HUES64 (cell line): ENCODE data around the gene TRIM63.
"Not testable (repeated sequence)": the region's sequence is repeated elsewhere in the genome, so short reads cannot be mapped to it uniquely, and the experiment has no call there.

ENCODE experiments used
- H3K27ac ChIP-seq: 2 replicates; pipeline ENCODE4 v1.7.0; 2013; ENCODE audit warnings: low read depth, low read length, inconsistent platforms
- H3K27me3 ChIP-seq: 2 replicates; pipeline ENCODE4 v1.6.1; 2013; ENCODE audit warnings: mild to moderate bottlenecking, low read length; ENCODE audit not compliant: insufficient read depth
- H3K36me3 ChIP-seq: 2 replicates; pipeline ENCODE4 v1.6.1; 2013; ENCODE audit warnings: mild to moderate bottlenecking, low read length; ENCODE audit not compliant: insufficient read depth
- H3K4me1 ChIP-seq: 2 replicates; pipeline ENCODE4 v1.6.1; 2013; ENCODE audit warnings: mild to moderate bottlenecking, low read length, moderate library complexity; ENCODE audit not compliant: insufficient read depth
- H3K4me3 ChIP-seq: 2 replicates; pipeline ENCODE4 v1.5.1; 2013; ENCODE audit warnings: mild to moderate bottlenecking, low read length, moderate library complexity
- H3K9ac ChIP-seq: 2 replicates; pipeline ENCODE4 v1.6.1; 2013; ENCODE audit warnings: mild to moderate bottlenecking, low read depth, low read length
- H3K9me3 ChIP-seq: 2 replicates; pipeline ENCODE4 v1.6.1; 2013; ENCODE audit warnings: low read depth, low read length; ENCODE audit not compliant: insufficient read depth
- WGBS: fragments of 150-250, 120-280 bp; methylation state at CpG from one replicate; pipeline ENCODE4 v1.1.7; 2013; ENCODE audit warnings: missing lambda C conversion rate; 5-methylcytosine and 5-hydroxymethylcytosine counted together

Gene TRIM63

DNA sequence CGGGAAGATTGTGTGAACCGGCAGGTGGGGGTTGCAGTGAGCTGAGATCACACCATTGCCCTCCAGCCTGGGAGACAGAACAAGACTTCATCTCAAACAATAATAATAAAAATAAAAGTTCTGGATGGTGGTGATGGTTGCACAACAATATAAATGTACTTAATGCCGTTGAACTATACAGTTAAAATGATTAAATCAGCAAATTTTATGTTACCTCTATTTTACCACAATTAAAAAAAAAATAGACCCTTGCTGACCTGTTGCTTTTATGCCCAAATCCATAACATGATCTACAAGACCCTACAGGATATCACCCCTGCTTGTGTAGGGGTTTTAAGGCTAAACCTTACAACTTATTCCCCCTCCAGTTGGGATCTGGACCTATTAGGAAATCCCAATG lies 32.4 kb upstream of the TRIM63 start:
- no peaks in the 10 kb centered on the region for H3K9me3 ChIP-seq
- 100% methylated on average over 2 of the region's 3 CpGs for whole genome bisulfite sequencing
- H3K36me3 ChIP-seq: no peaks in the 10 kb centered on the region
- H3K9ac ChIP-seq: no peak overlapping the region
- no peak overlapping the region for H3K27ac ChIP-seq
- H3K4me3 ChIP-seq: no peak overlapping the region
- H3K4me1 ChIP-seq: peaks cover 7% of the 10 kb centered on the region
- no peaks in the 10 kb centered on the region for H3K27me3 ChIP-seq

- Histone ChIP-seq H3K9ac (no peak overlapping the region), H3K9me3 (no peaks in the 10 kb centered on the region), H3K4me3 (no peak overlapping the region), H3K36me3 (no peaks in the 10 kb centered on the region), H3K4me1 (peaks cover 18% of the 10 kb centered on the region), H3K27me3 (peaks cover 6% of the 10 kb centered on the region; the same call in 1 of the 2 replicates), H3K27ac (no peak overlapping the region)
- 96% methylated on average over 3 of the region's 4 CpGs for WGBS
These were observed 31.2 kb upstream of the TRIM63 start for GRCh38 chr1:26098602-26099001.

DNA sequence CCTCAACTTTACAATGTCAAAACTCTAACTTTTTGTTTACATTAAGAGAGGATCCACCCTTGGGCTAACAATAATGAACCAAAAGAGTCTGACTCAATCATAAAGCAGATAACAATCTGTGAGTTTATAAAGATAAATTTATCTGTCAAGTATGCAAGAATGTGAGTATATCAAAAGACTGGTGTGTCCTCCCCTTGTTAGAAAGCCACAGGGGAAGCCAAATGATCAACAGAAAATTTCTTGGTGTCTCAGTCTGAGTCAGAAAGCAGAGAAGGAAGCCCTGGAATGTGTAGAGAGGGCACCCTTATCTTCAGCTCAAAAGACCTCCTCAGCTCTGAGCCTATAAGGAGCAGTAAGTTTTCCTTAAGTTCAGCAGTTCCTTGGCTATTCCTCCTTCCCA lies 30.3 kb upstream of the TRIM63 start:
- peaks cover 18% of the 10 kb centered on the region for H3K4me1 ChIP-seq
- H3K9ac ChIP-seq: no peak overlapping the region
- no peaks in the 10 kb centered on the region for H3K36me3 ChIP-seq
- H3K4me3 ChIP-seq: no peak overlapping the region
- no peaks in the 10 kb centered on the region for H3K9me3 ChIP-seq
- no peak overlapping the region for H3K27ac ChIP-seq
- H3K27me3 ChIP-seq: peaks cover 6% of the 10 kb centered on the region

GRCh38 chr1:26096471-26096870 lies 29.0 kb upstream of the TRIM63 start:
- H3K36me3 ChIP-seq: no peaks in the 10 kb centered on the region
- H3K4me1 ChIP-seq: peaks cover 24% of the 10 kb centered on the region
- WGBS: 96% methylated on average over 1 of the region's 2 CpGs
- peaks cover 6% of the 10 kb centered on the region for H3K27me3 ChIP-seq
- no peaks in the 10 kb centered on the region for H3K9me3 ChIP-seq
- H3K4me3 ChIP-seq: no peak overlapping the region
- no peak overlapping the region for H3K9ac ChIP-seq
- no peak overlapping the region for H3K27ac ChIP-seq

DNA sequence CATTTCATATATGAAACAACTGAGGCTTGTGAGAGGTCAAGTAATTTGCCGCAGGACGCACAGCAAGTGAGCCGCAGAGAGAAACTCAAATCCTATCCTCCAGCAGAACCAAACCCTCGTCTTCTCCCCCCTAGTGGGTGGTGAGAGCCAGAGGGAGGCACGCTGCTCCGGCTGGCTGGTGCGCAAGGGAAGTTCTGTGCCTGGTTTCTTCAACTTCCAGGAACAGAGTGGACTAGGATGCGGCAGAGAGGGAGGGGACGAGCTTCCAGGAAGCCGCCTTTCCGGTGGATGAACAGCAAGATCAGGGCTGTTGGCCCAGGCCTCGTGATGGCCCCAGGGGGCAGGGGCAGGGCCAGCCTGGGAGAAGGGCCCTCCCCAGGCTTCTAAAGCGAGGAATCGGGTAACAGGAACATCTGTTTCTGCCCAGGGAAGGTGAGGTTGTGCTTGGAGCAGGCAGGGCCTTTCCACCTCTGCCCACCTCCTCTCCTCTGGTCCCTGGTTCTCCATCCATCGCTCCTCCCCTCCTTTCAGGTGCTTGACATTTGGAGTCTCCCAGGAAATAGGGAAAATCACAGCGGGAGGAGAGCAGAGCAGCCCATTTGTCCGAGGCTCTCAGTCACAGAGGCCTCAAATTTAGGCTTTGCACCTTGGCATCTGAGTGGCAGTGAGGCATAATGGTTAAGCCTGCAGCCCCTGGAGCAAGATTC lies 27.4 kb upstream of the TRIM63 start:
- H3K27me3 ChIP-seq: peaks cover 6% of the 10 kb centered on the region
- H3K4me1 ChIP-seq: peaks cover 24% of the 10 kb centered on the region
- H3K36me3 ChIP-seq: no peaks in the 10 kb centered on the region
- H3K9me3 ChIP-seq: no peaks in the 10 kb centered on the region
- 27% methylated on average over 16 of the region's 17 CpGs for WGBS
- H3K4me3 ChIP-seq: peak overlapping the region; percentile 5; the same call in 1 of the 2 replicates
- no peak overlapping the region; the same call in 1 of the 2 replicates for H3K27ac ChIP-seq
- 0 out of 2 replicates have a peak overlapping the region, but pooled peaks have one; percentile 2 for H3K9ac ChIP-seq

GRCh38 chr1:26094076-26094669 lies 26.7 kb upstream of the TRIM63 start:
- H3K9me3 ChIP-seq: no peaks in the 10 kb centered on the region
- 0 out of 2 replicates have a peak overlapping the region, but pooled peaks have one; percentile 5 for H3K4me3 ChIP-seq
- 11% methylated on average over 9 of the region's 11 CpGs for WGBS
- H3K4me1 ChIP-seq: peaks cover 24% of the 10 kb centered on the region
- H3K9ac ChIP-seq: 0 out of 2 replicates have a peak overlapping the region, but pooled peaks have one; percentile 2
- peaks cover 6% of the 10 kb centered on the region for H3K27me3 ChIP-seq
- no peaks in the 10 kb centered on the region for H3K36me3 ChIP-seq
- H3K27ac ChIP-seq: no peak overlapping the region; the same call in 1 of the 2 replicates

GRCh38 chr1:26093569-26093968 lies 26.1 kb upstream of the TRIM63 start:
- H3K9ac ChIP-seq, H3K4me3 ChIP-seq, H3K27me3 ChIP-seq, H3K9me3 ChIP-seq, H3K27ac ChIP-seq, H3K36me3 ChIP-seq: not testable (repeated sequence)
- WGBS: 69% methylated on average over 5 of the region's 6 CpGs
- H3K4me1 ChIP-seq: peaks cover 24% of the 10 kb centered on the region

- peaks cover 24% of the 10 kb centered on the region for H3K4me1 ChIP-seq
- H3K27me3 ChIP-seq: peaks cover 6% of the 10 kb centered on the region
- no peaks in the 10 kb centered on the region for H3K36me3 ChIP-seq
- H3K9ac ChIP-seq: no peak overlapping the region
- no peaks in the 10 kb centered on the region for H3K9me3 ChIP-seq
- no peak overlapping the region for H3K27ac ChIP-seq
- no peak overlapping the region for H3K4me3 ChIP-seq
- 70% methylated on average over 7 of the region's 7 CpGs for WGBS
These were observed 25.0 kb upstream of the TRIM63 start for GRCh38 chr1:26092422-26092821.

- H3K9me3 ChIP-seq: no peaks in the 10 kb centered on the region
- no peak overlapping the region for H3K9ac ChIP-seq
- H3K4me1 ChIP-seq: peaks cover 24% of the 10 kb centered on the region
- H3K36me3 ChIP-seq: no peaks in the 10 kb centered on the region
- H3K4me3 ChIP-seq: no peak overlapping the region
- no peak overlapping the region for H3K27ac ChIP-seq
- H3K27me3 ChIP-seq: peaks cover 6% of the 10 kb centered on the region
- 91% methylated on average over 3 of the region's 3 CpGs for WGBS
These were observed 23.5 kb upstream of the TRIM63 start for GRCh38 chr1:26090893-26091292.

DNA sequence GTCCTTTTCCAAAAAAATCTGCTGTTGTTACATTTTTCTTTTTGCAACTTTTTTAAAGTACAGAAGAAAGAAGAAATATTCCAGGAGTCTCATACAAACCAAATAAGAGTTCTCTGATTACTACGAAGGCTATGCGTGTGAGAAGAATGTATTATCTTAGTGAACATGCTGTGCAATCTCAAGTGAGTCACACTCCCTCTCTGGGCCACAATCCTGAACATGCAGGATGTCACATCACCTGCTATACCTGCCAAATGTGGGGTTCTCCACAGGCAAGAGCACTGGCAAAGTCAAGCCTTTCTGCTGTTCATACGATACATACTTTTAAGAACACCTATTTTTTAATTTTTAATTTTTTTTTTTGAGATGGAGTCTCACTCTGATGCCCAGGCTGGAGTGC lies 21.7 kb upstream of the TRIM63 start:
- Histone ChIP-seq H3K27ac (no peak overlapping the region), H3K9me3 (no peaks in the 10 kb centered on the region), H3K27me3 (peaks cover 8% of the 10 kb centered on the region; the same call in 1 of the 2 replicates), H3K4me1 (peaks cover 10% of the 10 kb centered on the region), H3K4me3 (no peak overlapping the region), H3K36me3 (no peaks in the 10 kb centered on the region), H3K9ac (no peak overlapping the region)
- 100% methylated on average over 1 of the region's 3 CpGs for WGBS

DNA sequence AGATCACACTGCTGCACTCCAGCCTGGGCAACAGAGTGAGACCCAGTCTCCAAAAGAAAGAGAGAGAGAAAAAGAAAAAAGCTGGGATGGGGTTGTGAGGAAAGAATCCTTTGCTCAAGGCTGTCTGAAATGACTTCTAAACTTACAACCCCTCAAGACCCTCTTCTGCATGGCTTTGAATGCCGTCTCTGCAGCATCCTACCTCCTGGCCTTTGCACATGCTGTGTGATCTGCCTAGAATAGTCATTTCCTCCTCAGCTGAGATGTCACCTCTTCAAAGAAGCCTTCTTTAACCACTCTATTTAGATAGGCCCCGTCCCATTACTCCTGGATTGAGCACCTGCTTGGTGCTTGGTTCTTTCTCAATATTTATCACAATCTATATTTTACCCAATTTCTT lies 17.4 kb upstream of the TRIM63 start:
- no peaks in the 10 kb centered on the region for H3K4me1 ChIP-seq
- no peak overlapping the region for H3K4me3 ChIP-seq
- H3K27me3 ChIP-seq: peaks cover 13% of the 10 kb centered on the region
- no peaks in the 10 kb centered on the region for H3K9me3 ChIP-seq
- H3K27ac ChIP-seq: no peak overlapping the region
- no peak overlapping the region for H3K9ac ChIP-seq
- H3K36me3 ChIP-seq: no peaks in the 10 kb centered on the region
- WGBS: 90% methylated on average over 2 of the region's 2 CpGs
